ENCODE measurements around the gene TMPRSS9. TPM values are rescaled to one million over a fixed set of nuclear protein-coding genes. Genes with fewer than 3 reads are reported as not detected.
A peak's percentile ranks its signal among the peaks of the same experiment; 100 is the strongest.

Gene TMPRSS9
- total RNA-seq, 1 experiment from 2014 or later: not detected

DNA sequence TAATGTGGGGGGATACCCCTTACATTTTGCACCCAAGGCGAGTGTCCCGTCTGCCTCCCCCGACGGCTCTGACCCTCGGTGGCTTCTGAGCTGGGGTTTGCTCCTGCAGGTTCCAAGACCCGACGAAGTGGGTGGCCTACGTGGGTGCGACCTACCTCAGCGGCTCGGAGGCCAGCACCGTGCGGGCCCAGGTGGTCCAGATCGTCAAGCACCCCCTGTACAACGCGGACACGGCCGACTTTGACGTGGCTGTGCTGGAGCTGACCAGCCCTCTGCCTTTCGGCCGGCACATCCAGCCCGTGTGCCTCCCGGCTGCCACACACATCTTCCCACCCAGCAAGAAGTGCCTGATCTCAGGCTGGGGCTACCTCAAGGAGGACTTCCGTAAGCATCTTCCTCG is 48.2 kb downstream of the TMPRSS9 start:
- peaks cover 3% of the 10 kb centered on the region for H3K9me3 Mint-ChIP-seq (ENCODE audit: low read depth, unreplicated experiment)
- H3K36me3 Mint-ChIP-seq (ENCODE audit: insufficient read depth, unreplicated experiment): peaks cover 9% of the 10 kb centered on the region
- no peak overlapping the region for H3K4me3 Mint-ChIP-seq (ENCODE audit: low read depth, unreplicated experiment)
- no TSS peak for BruUV-seq (replicated peaks)
- no peak for DNase-seq
- no peak overlapping the region for H3K27ac Mint-ChIP-seq (ENCODE audit: unreplicated experiment)
- H3K4me1 Mint-ChIP-seq (ENCODE audit: low read depth, unreplicated experiment): peaks cover 2% of the 10 kb centered on the region
- peaks cover 12% of the 10 kb centered on the region for H3K27me3 Mint-ChIP-seq (ENCODE audit: unreplicated experiment)
- CTCF ChIA-PET: interaction anchor here (0.6 kb wide), 1 partner anchor 45 kb away, joined by 3 read pairs; no protein-coding TSS in a partner anchor
- TF ChIP-seq, protein P1, sequence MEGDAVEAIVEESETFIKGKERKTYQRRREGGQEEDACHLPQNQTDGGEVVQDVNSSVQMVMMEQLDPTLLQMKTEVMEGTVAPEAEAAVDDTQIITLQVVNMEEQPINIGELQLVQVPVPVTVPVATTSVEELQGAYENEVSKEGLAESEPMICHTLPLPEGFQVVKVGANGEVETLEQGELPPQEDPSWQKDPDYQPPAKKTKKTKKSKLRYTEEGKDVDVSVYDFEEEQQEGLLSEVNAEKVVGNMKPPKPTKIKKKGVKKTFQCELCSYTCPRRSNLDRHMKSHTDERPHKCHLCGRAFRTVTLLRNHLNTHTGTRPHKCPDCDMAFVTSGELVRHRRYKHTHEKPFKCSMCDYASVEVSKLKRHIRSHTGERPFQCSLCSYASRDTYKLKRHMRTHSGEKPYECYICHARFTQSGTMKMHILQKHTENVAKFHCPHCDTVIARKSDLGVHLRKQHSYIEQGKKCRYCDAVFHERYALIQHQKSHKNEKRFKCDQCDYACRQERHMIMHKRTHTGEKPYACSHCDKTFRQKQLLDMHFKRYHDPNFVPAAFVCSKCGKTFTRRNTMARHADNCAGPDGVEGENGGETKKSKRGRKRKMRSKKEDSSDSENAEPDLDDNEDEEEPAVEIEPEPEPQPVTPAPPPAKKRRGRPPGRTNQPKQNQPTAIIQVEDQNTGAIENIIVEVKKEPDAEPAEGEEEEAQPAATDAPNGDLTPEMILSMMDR (IDR thresholded peaks at IDR 0.05; ENCODE audit: unreplicated experiment): no peak
- intact Hi-C loops (cut with micrococcal nuclease; ENCODE audit: unreplicated experiment): no loop called here

DNA sequence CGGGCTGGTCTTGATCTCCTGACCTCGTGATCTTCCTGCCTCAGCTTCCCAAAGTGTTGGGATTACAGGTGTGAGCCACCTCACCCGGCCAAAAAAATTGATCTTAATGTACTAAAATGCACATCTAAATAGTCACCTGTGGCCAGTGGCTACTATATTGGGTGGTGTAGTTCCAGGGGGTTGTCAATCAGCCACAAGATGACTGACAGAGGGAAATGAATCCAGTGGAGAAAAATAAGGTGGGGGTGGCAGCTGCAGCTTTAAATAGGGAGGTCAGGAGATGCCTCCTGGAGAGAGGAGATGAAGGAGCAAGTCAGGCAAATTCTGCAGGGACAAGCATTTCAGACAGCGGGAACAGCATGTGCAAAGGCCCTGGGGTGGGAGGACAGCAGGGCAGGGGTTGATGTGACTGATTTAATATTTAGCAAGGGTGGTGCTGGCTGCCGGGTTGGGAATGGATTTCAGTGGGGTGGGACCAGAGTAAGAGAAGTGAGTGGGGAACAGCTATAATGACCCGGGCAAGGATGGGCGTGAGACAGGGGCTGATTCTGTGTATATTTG is 49.4 kb downstream of the TMPRSS9 start:
- CTCF ChIA-PET: no interaction called here
- no peaks in the 10 kb centered on the region for H3K9me3 Mint-ChIP-seq (ENCODE audit: low read depth, unreplicated experiment)
- no peak overlapping the region for H3K4me3 Mint-ChIP-seq (ENCODE audit: low read depth, unreplicated experiment)
- no peak for DNase-seq
- H3K36me3 Mint-ChIP-seq (ENCODE audit: insufficient read depth, unreplicated experiment): peaks cover 9% of the 10 kb centered on the region
- no peaks in the 10 kb centered on the region for H3K4me1 Mint-ChIP-seq (ENCODE audit: low read depth, unreplicated experiment)
- peak overlapping the region; percentile 15 for H3K27ac Mint-ChIP-seq (ENCODE audit: unreplicated experiment)
- TF ChIP-seq, protein P1 (IDR thresholded peaks at IDR 0.05; ENCODE audit: unreplicated experiment): no peak
- H3K27me3 Mint-ChIP-seq (ENCODE audit: unreplicated experiment): peaks cover 12% of the 10 kb centered on the region
- BruUV-seq (replicated peaks): no TSS peak
- intact Hi-C loops (cut with micrococcal nuclease; ENCODE audit: unreplicated experiment): no loop called here

DNA sequence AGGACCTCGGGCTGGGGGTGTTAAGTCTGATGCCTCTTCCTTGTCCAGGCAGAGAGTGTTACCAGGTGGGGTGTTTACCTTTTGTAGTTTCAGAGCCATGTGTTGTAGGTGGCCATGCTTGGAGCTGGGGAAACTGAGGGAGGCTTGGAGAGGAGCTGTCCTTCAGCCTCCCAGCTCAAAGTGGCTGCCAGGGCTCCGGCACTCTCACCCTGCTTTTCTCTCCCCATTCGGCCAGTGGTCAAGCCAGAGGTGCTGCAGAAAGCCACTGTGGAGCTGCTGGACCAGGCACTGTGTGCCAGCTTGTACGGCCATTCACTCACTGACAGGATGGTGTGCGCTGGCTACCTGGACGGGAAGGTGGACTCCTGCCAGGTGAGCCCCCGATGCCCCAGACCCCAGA is 50.0 kb downstream of the TMPRSS9 start:
- no peak overlapping the region for H3K27ac Mint-ChIP-seq (ENCODE audit: unreplicated experiment)
- no TSS peak for BruUV-seq (replicated peaks)

DNA sequence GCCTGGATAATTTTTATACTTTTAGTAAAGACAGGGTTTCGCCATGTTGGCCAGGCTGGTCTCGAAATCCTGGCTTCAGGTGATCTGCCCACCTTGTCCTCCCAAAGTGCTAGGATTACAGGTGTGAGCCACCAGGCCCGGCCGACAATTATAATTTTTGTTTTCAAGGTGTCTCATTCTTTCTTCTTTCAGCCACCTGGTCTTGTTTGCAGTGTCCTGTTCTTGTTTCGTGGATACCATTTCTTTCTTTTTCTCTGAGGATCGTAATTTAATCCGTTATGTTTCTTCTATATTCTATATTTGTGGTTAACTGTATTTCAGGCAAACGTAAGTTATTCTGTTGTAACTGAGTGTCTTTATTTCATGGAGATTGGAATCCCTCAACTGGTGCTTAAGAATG is 51.6 kb downstream of the TMPRSS9 start:
- Mint-ChIP-seq H3K9me3 (ENCODE audit: low read depth, unreplicated experiment) (no peaks in the 10 kb centered on the region), H3K4me3 (ENCODE audit: low read depth, unreplicated experiment) (no peak overlapping the region), H3K27ac (ENCODE audit: unreplicated experiment) (no peak overlapping the region), H3K36me3 (ENCODE audit: insufficient read depth, unreplicated experiment) (peaks cover 9% of the 10 kb centered on the region), H3K27me3 (ENCODE audit: unreplicated experiment) (peaks cover 12% of the 10 kb centered on the region), H3K4me1 (ENCODE audit: low read depth, unreplicated experiment) (no peaks in the 10 kb centered on the region)
- intact Hi-C loops (cut with micrococcal nuclease; ENCODE audit: unreplicated experiment): no loop called here
- TF ChIP-seq, protein P1 (IDR thresholded peaks at IDR 0.05; ENCODE audit: unreplicated experiment): no peak
- BruUV-seq (replicated peaks): no TSS peak
- CTCF ChIA-PET: no interaction called here
- no peak for DNase-seq

More for the DNA sequence above, 50.0 kb downstream of the TMPRSS9 start:
- Mint-ChIP-seq H3K4me1 (ENCODE audit: low read depth, unreplicated experiment) (no peaks in the 10 kb centered on the region), H3K36me3 (ENCODE audit: insufficient read depth, unreplicated experiment) (peaks cover 9% of the 10 kb centered on the region), H3K27me3 (ENCODE audit: unreplicated experiment) (peaks cover 12% of the 10 kb centered on the region), H3K4me3 (ENCODE audit: low read depth, unreplicated experiment) (no peak overlapping the region), H3K9me3 (ENCODE audit: low read depth, unreplicated experiment) (no peaks in the 10 kb centered on the region)
- TF ChIP-seq, protein P1 (IDR thresholded peaks at IDR 0.05; ENCODE audit: unreplicated experiment): no peak
- no peak for DNase-seq
- intact Hi-C loops (cut with micrococcal nuclease; ENCODE audit: unreplicated experiment): no loop called here
- CTCF ChIA-PET: no interaction called here
